ENCODE measurements around the gene BMP5.

Gene BMP5

GRCh38 chr6:55818482-55818881, 56.9 kb downstream of the BMP5 start:
- FAIRE-seq (no peak), DNase-seq (ENCODE audit: insufficient read length, low spot score) (no peak)
- no peak for TF ChIP-seq CTCF (IDR thresholded peaks at IDR 0.05; ENCODE audit: insufficient read depth, missing control alignments)

GRCh38 chr6:55812509-55812908, 62.9 kb downstream of the BMP5 start:
- no peak for TF ChIP-seq CTCF (IDR thresholded peaks at IDR 0.05; ENCODE audit: insufficient read depth, missing control alignments)
- no peak for DNase-seq (ENCODE audit: insufficient read length, low spot score)
- FAIRE-seq = no peak

- no peak for TF ChIP-seq CTCF (IDR thresholded peaks at IDR 0.05; ENCODE audit: insufficient read depth, missing control alignments)
- DNase-seq (ENCODE audit: insufficient read length, low spot score) (no peak), FAIRE-seq (no peak)
Measured at GRCh38 chr6:55811074-55811473, 64.3 kb downstream of the BMP5 start.

- FAIRE-seq = no peak
- no peak for DNase-seq (ENCODE audit: insufficient read length, low spot score)
- TF ChIP-seq CTCF (IDR thresholded peaks at IDR 0.05; ENCODE audit: insufficient read depth, missing control alignments) = no peak
Measured at GRCh38 chr6:55802259-55802658, 73.1 kb downstream of the BMP5 start.

- TF ChIP-seq CTCF (IDR thresholded peaks at IDR 0.05; ENCODE audit: insufficient read depth, missing control alignments) = no peak
- DNase-seq (ENCODE audit: insufficient read length, low spot score) = no peak
- FAIRE-seq = no peak
Measured at GRCh38 chr6:55798571-55798970, 76.8 kb downstream of the BMP5 start.

- FAIRE-seq (peak; percentile 38), DNase-seq (ENCODE audit: insufficient read length, low spot score) (no peak)
- no peak for TF ChIP-seq CTCF (IDR thresholded peaks at IDR 0.05; ENCODE audit: insufficient read depth, missing control alignments)
Measured at GRCh38 chr6:55794136-55794812, 81.1 kb downstream of the BMP5 start.

- no peak for TF ChIP-seq CTCF (IDR thresholded peaks at IDR 0.05; ENCODE audit: insufficient read depth, missing control alignments)
- FAIRE-seq = no peak
- no peak for DNase-seq (ENCODE audit: insufficient read length, low spot score)
Measured at GRCh38 chr6:55785273-55785672, 90.1 kb downstream of the BMP5 start.

All from D721Med (cell line).